Forelimb muscle (tissue), 1 donor: ENCODE results near the gene ZNF566. TPM values are rescaled to one million over a fixed set of nuclear protein-coding genes. Genes with fewer than 3 reads are reported as not detected.
A peak's percentile ranks its signal among the peaks of the same experiment; 100 is the strongest.

ENCODE experiments used
- DNase-seq: peaks from one replicate; pipeline ENCODE4 v3.0.0-alpha.2; 2013; ENCODE audit warnings: low read depth
- polyA plus RNA-seq: library from polyadenylated mRNA; unstranded; fragments of 120-200 nt; gene quantifications from one replicate; pipeline ENCODE4 v1.2.1, GENCODE V29; 2013; ENCODE audit not compliant: insufficient read length

The ZNF566 gene
- polyA plus RNA-seq, 1 donor, result 8.5 TPM

DNA sequence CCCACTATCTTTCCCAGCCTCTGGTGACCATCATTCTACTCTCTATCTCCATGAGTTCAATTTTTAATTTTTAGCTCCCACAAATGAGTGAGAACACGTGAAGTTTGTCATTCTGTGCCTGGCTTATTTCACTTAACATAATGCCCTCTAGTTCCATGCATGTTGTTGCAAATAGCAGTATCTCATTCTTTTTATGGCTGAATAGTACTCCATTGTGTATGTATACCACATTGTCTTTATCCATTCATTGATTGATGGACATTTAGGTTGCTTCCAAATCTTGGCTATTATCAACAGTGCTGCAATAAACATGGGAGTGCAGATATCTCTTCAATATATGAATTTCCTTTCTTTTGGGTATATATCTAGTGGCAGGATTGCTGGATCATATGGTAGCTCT, 48.0 kb downstream of the ZNF566 start:
- no peak for DNase-seq

DNA sequence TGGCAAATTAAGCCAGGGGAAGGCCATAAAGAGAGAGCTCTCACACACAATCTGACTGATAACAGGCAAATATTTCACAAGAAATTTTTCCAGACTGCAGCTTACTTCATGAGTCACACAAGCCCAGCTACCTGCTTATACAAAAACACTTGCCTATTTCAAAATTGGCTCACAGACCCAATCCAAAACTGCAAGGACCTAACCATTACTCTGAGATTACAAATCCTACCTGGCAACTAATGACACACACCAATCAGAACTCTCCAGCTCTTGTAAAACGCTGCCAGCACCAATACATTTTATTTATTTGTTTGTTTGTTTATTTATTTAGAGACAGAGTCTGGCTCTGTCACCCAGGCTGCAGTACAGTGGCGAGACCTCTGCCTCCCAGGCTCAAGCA, 52.8 kb downstream of the ZNF566 start:
- no peak for DNase-seq

GRCh38 chr19:36423925-36424324, 65.4 kb downstream of the ZNF566 start:
- DNase-seq, result no peak

GRCh38 chr19:36421749-36422481, 67.4 kb downstream of the ZNF566 start:
- no peak for DNase-seq

GRCh38 chr19:36420961-36421748, 68.2 kb downstream of the ZNF566 start:
- no peak for DNase-seq

- peak; percentile 70 for DNase-seq
Measured at GRCh38 chr19:36418287-36419001, 70.9 kb downstream of the ZNF566 start, which contains the start of gene ZFP82. Gene ZFP82 (minus strand): TSS chr19:36418644. CDS start chr19:36409789, 8,855 bp downstream.

GRCh38 chr19:36417752-36418286, 71.5 kb downstream of the ZNF566 start:
- DNase-seq, result no peak

GRCh38 chr19:36409841-36410240, 79.5 kb downstream of the ZNF566 start:
- DNase-seq, result no peak

DNA sequence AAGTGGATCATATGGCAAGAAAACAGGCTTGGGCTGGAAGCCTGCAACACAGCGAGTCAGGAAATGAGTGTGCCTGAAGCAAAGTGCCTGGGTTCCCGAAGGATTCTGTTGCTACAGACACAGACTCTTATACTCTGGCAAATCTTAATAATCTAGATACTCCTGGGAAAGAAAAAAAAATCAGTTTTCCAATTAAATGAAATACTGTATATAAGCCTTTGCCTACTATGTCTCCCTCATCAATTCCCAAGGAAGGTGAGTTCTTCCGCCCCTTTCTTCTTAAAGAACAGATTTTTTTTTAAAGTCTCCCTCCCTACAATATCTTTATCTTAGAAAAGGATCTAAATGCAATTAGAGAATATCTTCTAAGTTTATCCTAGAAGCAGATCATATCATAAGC, 81.3 kb downstream of the ZNF566 start:
- no peak for DNase-seq

GRCh38 chr19:36404498-36404897, 84.9 kb downstream of the ZNF566 start:
- no peak for DNase-seq

GRCh38 chr19:36401475-36401874, 87.9 kb downstream of the ZNF566 start:
- DNase-seq, result no peak

- no peak for DNase-seq
Measured at GRCh38 chr19:36398571-36398970, 90.8 kb downstream of the ZNF566 start.

Other genes with a start within 250 kb of the ZNF566 start
- gene ZFP14, start 110.4 kb downstream of the ZNF566 start, polyA plus RNA-seq, result 5.3 TPM
- 7.6 TPM for gene ZFP82, start 70.9 kb downstream of the ZNF566 start, polyA plus RNA-seq
- 10.2 TPM for gene ZNF260, start 38.7 kb upstream of the ZNF566 start, polyA plus RNA-seq
- gene ZNF529, start 83.7 kb upstream of the ZNF566 start, polyA plus RNA-seq, result 15.3 TPM
- gene ZNF382, start 115.8 kb upstream of the ZNF566 start, polyA plus RNA-seq, result 10.8 TPM
- gene ZNF461, start 177.3 kb upstream of the ZNF566 start, polyA plus RNA-seq, result 10.4 TPM
- gene ZNF567, start 198.1 kb upstream of the ZNF566 start, polyA plus RNA-seq, result 6.8 TPM